Karpas-422 (cell line): ENCODE results near the gene MARCHF4. TPM values are rescaled to one million over a fixed set of nuclear protein-coding genes. Genes with fewer than 3 reads are reported as not detected.

Experiments
- DNase-seq: peaks from one replicate; pipeline ENCODE4 v3.0.0-alpha.2; 2015
- H2AFZ ChIP-seq: fragments of 200-600 bp; sonication (generic); 2 replicates; pipeline ENCODE4 v1.6.1; 2014; ENCODE audit warnings: antibody characterized with exemption, low read length, mixed read lengths
- H3K27ac ChIP-seq: fragments of 200-600 bp; sonication (generic); 2 replicates; pipeline ENCODE4 v1.5.1; 2014; ENCODE audit warnings: mild to moderate bottlenecking, low read length, moderate library complexity
- H3K27me3 ChIP-seq: fragments of 200-600 bp; sonication (generic); 2 replicates; pipeline ENCODE4 v1.6.1; 2014; ENCODE audit warnings: low read length, mixed read lengths
- H3K36me3 ChIP-seq: fragments of 200-600 bp; sonication (generic); 2 replicates; pipeline ENCODE4 v1.6.1; 2014; ENCODE audit warnings: low read length, mixed read lengths; ENCODE audit not compliant: insufficient read depth
- H3K4me1 ChIP-seq: fragments of 200-600 bp; sonication (generic); 2 replicates; pipeline ENCODE4 v1.6.1; 2014; ENCODE audit warnings: mild to moderate bottlenecking, low read length, mixed read lengths
- H3K4me2 ChIP-seq: fragments of 200-600 bp; sonication (generic); 2 replicates; pipeline ENCODE4 v1.6.1; 2014; ENCODE audit warnings: low read length, low read depth, mild to moderate bottlenecking; ENCODE audit not compliant: poor library complexity, severe bottlenecking
- H3K4me3 ChIP-seq: fragments of 200-600 bp; sonication (generic); 2 replicates; pipeline ENCODE4 v1.5.1; 2014; ENCODE audit warnings: mild to moderate bottlenecking, antibody characterized with exemption, low read length, mixed read lengths
- H3K79me2 ChIP-seq: fragments of 200-600 bp; sonication (generic); 2 replicates; pipeline ENCODE4 v1.6.1; 2014; ENCODE audit warnings: mild to moderate bottlenecking, low read length, mixed read lengths
- H3K9ac ChIP-seq: fragments of 200-600 bp; sonication (generic); 2 replicates; pipeline ENCODE4 v1.6.0; 2014; ENCODE audit warnings: low read length
- H3K9me2 ChIP-seq: fragments of 200-600 bp; sonication (generic), shearing (Covaris generic); replicated peaks from 2 replicates; pipeline ENCODE4 v1.6.0; 2014; ENCODE audit warnings: mild to moderate bottlenecking, low read length, moderate library complexity; ENCODE audit not compliant: insufficient read depth
- H3K9me3 ChIP-seq: fragments of 300-700, 200-600 bp; sonication (generic); 2 replicates; pipeline ENCODE4 v1.6.1; 2014; ENCODE audit warnings: low read length, mixed read lengths
- H4K20me1 ChIP-seq: fragments of 200-600 bp; sonication (generic); 2 replicates; pipeline ENCODE4 v1.6.1; 2014; ENCODE audit warnings: mild to moderate bottlenecking, antibody characterized with exemption, low read length, low read depth; ENCODE audit not compliant: insufficient read depth
- total RNA-seq: library from RNA; depleted of rRNA; stranded (reverse); fragments of >200 nt; shearing (Covaris generic); gene quantifications from 2 replicates; pipeline ENCODE4 v1.2.3, GENCODE V29; 2014; ENCODE audit warnings: low replicate concordance; rRNA removed

The MARCHF4 gene, protein sequence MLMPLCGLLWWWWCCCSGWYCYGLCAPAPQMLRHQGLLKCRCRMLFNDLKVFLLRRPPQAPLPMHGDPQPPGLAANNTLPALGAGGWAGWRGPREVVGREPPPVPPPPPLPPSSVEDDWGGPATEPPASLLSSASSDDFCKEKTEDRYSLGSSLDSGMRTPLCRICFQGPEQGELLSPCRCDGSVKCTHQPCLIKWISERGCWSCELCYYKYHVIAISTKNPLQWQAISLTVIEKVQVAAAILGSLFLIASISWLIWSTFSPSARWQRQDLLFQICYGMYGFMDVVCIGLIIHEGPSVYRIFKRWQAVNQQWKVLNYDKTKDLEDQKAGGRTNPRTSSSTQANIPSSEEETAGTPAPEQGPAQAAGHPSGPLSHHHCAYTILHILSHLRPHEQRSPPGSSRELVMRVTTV
- total RNA-seq, result not detected in 2 replicates

DNA sequence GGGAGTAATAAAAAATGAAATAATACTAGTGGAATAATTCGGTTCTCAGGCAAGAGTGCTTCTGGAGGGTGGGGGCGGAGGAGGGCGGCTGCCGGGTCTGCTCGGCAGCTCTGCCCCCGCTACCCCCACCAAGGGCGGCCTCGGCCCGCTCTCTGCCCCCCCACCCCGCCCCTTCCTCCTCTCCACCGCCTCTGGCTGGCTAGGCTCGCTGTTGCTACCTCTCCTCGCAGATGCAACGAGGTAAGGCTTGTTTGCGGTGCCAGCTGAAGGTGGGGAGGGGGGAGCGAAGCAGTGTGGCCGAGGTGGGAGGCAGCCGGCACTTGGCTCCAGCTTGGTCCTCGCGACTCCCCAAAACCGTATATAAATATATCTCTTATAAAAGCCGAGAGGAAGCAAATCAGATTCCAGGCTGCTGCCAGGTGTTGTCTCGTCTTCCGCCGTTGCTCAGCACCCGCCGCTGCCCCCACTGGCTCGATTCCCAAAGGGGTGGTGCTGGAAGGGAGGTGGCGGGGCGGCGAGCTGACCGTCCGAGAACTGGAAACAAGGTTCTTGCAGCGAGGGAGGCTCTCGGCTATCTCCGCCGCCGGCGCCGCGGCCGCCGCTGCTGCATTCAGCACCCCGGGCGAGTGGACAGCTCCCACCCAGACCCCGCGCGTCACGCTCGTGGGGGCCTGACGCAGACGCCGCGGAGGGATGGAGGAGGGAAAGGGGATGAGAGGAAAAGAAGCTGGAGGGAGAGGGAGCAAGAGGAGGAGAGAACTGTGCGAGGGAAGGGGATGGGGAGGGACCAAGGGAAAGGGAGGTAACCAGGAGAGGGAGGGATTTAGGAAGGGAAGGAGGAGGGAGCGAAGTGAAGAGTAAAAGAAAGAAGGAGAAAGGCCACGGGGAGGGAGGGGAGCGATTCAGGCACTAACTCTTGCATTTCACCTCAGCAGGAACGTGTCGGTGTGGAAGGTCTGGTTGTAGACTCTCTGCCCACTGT, at the start of gene MARCHF4:
Gene MARCHF4, minus strand, starts transcription at position 763 of the 982 bp plus-strand sequence. CDS start 2,223 bp downstream, outside the sequence.
- Histone ChIP-seq H3K4me1 (no peaks in the 10 kb centered on the region), H2AFZ (no peak within 1 kb of the TSS), H3K36me3 (no peaks in the 10 kb centered on the region), H3K27ac (no peak within 1 kb of the TSS), H3K4me3 (no peak within 1 kb of the TSS), H3K9me3 (no peaks in the 10 kb centered on the region), H4K20me1 (no peaks in the 10 kb centered on the region), H3K9me2 (no peaks in the 10 kb centered on the region), H3K79me2 (no peaks in the 10 kb centered on the region), H3K9ac (no peak within 1 kb of the TSS), H3K27me3 (no peaks in the 10 kb centered on the region), H3K4me2 (no peak within 1 kb of the TSS)
- DNase-seq, result no peak

DNA sequence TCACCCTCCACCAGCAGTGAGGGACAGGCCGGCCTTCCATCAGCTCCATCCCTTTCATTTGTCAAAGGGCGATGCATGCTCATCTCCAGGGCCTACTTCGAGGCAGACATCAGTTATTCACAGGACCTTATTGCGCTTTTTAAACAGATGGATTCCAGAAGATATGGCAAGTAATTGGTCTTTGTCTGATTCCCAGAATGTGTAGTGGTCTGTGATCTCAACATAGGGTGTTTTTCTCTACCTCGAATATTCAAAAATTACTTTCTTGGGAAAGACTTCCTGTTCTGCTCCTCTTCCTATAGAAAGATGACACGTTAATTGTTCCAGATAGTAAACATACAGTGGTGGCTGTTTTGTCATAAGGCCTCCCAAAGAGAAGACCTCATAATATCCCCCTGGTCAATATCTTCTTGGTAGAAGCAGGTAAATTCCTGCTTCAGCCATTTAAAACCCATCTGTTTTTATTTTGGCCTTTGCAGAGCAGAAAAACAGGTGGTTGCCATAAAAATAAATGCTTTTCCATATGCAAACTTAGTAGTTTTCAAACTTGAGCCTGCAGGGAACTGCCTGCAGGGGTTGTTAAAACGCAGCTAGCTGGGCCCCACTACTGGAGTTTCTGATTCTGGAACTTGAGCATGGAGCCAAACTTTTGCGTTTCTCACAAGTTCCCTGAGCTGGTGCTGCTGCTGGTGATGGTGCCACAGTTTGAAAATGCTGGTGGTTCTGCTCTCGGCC, 48.3 kb upstream of the MARCHF4 start:
- no peak for DNase-seq
- H4K20me1 ChIP-seq, result no peaks in the 10 kb centered on the region
- H3K36me3 ChIP-seq, result peaks cover 54% of the 10 kb centered on the region
- no peaks in the 10 kb centered on the region for H3K9me3 ChIP-seq
- no peaks in the 10 kb centered on the region for H3K9me2 ChIP-seq
- H3K79me2 ChIP-seq, result peaks cover 6% of the 10 kb centered on the region; the same call in 1 of the 2 replicates
- no peak overlapping the region for H3K4me3 ChIP-seq
- no peak overlapping the region for H3K9ac ChIP-seq
- H3K27ac ChIP-seq, result no peak overlapping the region
- no peak overlapping the region for H2AFZ ChIP-seq
- no peak overlapping the region for H3K4me2 ChIP-seq
- H3K27me3 ChIP-seq, result no peaks in the 10 kb centered on the region
- peaks cover 16% of the 10 kb centered on the region for H3K4me1 ChIP-seq

DNA sequence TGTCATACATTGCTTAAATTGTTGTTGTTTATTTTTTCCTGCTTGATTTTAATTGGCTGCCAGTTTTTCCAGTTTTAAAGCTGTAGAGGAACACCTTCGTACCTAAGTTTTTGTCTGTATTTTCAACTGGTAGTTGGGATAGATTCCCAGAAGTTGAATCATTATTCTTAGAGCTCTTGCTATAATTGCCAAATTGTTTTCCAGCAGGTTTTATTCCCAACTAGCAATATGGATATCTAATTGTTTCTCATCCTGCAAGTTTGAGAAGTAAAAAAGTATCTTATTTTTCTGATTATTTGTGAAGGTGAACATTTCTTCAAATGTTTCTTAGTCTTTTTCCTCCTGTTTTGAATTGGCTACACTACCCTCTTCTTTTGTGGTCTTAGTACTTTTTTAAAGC, 46.7 kb upstream of the MARCHF4 start:
- DNase-seq, result no peak
- no peaks in the 10 kb centered on the region for H3K27me3 ChIP-seq
- H3K9ac ChIP-seq, result no peak overlapping the region
- H3K4me2 ChIP-seq, result no peak overlapping the region
- peaks cover 15% of the 10 kb centered on the region for H3K79me2 ChIP-seq
- no peak overlapping the region for H2AFZ ChIP-seq
- no peaks in the 10 kb centered on the region for H3K9me2 ChIP-seq
- no peaks in the 10 kb centered on the region for H3K9me3 ChIP-seq
- no peak overlapping the region for H3K4me3 ChIP-seq
- no peak overlapping the region for H3K27ac ChIP-seq
- H3K4me1 ChIP-seq, result peaks cover 18% of the 10 kb centered on the region
- peaks cover 46% of the 10 kb centered on the region for H3K36me3 ChIP-seq
- no peaks in the 10 kb centered on the region for H4K20me1 ChIP-seq

DNA sequence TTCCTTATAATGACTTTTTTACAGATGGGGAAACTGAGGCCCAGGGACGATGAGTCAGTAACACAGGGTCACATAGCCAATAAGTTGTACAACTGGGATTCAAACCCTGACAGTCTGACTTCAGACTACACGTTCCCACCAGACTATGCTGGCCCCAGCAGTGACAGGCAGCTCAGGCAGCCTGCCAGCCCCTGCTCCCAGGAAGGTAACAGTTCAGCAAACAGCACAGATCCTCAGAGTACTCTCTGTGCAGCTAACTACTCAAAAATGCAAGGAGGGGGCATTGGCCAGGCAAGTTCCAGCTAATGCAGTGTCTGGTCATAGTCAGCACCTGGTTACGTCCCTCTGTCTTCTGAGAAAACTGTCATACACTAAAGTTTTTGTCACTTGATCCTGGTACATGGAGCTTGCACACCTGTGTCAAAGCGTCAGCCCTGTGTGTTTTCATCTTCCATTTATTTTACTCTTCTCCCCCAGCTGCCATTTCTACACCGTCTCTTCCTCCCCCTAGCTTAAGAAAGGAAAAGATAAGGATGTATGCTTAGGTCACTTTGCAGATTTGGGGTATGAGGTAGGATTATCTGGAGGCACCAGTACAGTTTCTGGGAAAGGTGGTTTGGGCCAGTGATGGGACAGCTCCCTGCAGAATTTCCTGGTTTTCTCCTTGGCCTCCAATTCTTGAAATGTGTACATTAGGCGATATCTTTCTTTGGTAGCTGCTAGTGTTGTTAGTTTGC, 44.5 kb upstream of the MARCHF4 start:
- Histone ChIP-seq H3K9ac (no peak overlapping the region), H3K27ac (no peak overlapping the region), H3K9me3 (no peaks in the 10 kb centered on the region), H3K9me2 (no peaks in the 10 kb centered on the region), H3K4me1 (peaks cover 29% of the 10 kb centered on the region), H3K79me2 (peaks cover 29% of the 10 kb centered on the region), H4K20me1 (no peaks in the 10 kb centered on the region), H3K27me3 (no peaks in the 10 kb centered on the region), H3K36me3 (peaks cover 27% of the 10 kb centered on the region), H2AFZ (no peak overlapping the region), H3K4me3 (no peak overlapping the region), H3K4me2 (no peak overlapping the region)
- no peak for DNase-seq

DNA sequence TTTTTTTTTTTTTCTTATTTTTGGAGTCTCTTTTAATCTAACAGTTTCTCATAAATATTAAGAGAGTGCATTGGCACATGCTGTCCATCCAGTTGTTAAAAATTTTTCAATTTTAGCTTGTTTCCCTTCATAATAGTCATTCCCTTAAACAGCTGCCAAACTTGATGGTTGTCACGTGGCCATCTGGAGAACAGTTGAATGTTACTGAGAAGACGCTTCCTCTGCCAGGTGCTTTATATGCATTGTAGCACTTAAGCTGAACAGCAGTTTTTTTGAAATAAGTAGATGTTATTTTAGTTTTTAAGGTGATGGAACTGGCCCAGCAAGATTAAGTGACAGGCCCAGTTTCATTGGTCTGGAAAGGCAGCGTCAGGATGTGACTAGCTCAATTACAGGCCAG, 43.3 kb upstream of the MARCHF4 start:
- H3K27me3 ChIP-seq, result no peaks in the 10 kb centered on the region
- H3K27ac ChIP-seq, result no peak overlapping the region
- H2AFZ ChIP-seq, result no peak overlapping the region
- H3K9me2 ChIP-seq, result no peaks in the 10 kb centered on the region
- no peak for DNase-seq
- peaks cover 29% of the 10 kb centered on the region for H3K79me2 ChIP-seq
- no peak overlapping the region for H3K4me2 ChIP-seq
- H3K36me3 ChIP-seq, result peaks cover 23% of the 10 kb centered on the region
- H4K20me1 ChIP-seq, result no peaks in the 10 kb centered on the region
- no peak overlapping the region for H3K9ac ChIP-seq
- H3K4me3 ChIP-seq, result no peak overlapping the region
- no peaks in the 10 kb centered on the region for H3K9me3 ChIP-seq
- peaks cover 31% of the 10 kb centered on the region for H3K4me1 ChIP-seq

DNA sequence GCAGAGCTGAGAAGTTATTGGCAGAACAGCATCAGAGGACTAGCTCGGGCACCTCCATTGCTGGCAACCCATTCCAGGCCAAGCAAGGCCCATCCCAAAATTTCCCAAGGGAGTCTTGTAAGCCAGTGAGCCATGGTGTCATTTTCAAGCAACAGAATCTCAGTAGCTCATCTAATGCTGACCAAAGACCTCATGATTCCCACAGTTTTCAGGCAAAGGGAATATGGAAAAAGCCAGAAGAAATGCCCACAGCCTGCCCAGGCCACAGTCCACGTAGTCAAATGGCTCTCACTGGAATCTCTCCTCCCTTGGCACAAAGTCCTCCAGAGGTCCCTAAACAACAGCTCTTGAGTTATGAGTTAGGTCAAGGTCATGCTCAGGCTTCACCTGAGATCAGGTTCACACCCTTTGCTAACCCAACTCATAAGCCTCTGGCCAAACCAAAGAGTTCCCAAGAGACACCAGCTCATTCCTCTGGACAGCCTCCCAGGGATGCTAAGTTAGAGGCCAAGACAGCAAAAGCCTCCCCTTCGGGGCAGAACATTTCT, 42.6 kb upstream of the MARCHF4 start:
- H3K9me3 ChIP-seq, result no peaks in the 10 kb centered on the region
- no peak overlapping the region for H2AFZ ChIP-seq

DNA sequence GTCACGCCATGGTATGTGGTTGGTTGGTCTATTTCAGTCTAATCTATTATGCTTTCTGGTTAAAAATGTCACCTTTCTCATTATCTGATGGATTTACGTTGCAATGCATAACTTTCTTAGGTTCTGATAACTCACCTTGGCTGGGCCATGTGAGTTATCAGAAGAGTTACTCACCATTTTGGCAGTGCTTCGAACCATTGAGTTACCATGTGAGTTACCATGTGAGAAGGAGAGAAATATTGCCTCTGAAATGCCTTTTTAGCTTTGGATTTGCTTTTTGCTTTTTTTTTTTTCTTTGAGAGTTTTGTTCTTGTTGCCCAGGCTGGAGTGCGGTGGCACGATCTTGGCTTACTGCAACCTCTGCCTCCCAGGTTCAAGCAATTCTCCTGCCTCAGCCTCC, 41.6 kb upstream of the MARCHF4 start:
- Histone ChIP-seq H3K9me3 (no peaks in the 10 kb centered on the region), H3K36me3 (peaks cover 20% of the 10 kb centered on the region), H3K4me2 (peak overlapping the region; percentile 79), H3K79me2 (peaks cover 29% of the 10 kb centered on the region), H3K27ac (no peak overlapping the region; the same call in 1 of the 2 replicates), H4K20me1 (no peaks in the 10 kb centered on the region), H3K9ac (peak overlapping the region; percentile 89; the same call in 1 of the 2 replicates), H2AFZ (no peak overlapping the region), H3K9me2 (no peaks in the 10 kb centered on the region), H3K4me3 (peak overlapping the region; percentile 96), H3K4me1 (peaks cover 31% of the 10 kb centered on the region), H3K27me3 (no peaks in the 10 kb centered on the region)
- no peak for DNase-seq

More for the DNA sequence above, 42.6 kb upstream of the MARCHF4 start:
- Histone ChIP-seq H3K4me2 (no peak overlapping the region), H3K27me3 (no peaks in the 10 kb centered on the region), H3K9me2 (no peaks in the 10 kb centered on the region), H3K36me3 (peaks cover 23% of the 10 kb centered on the region), H3K9ac (no peak overlapping the region), H3K79me2 (peaks cover 29% of the 10 kb centered on the region), H3K27ac (no peak overlapping the region), H4K20me1 (no peaks in the 10 kb centered on the region), H3K4me1 (peaks cover 31% of the 10 kb centered on the region), H3K4me3 (no peak overlapping the region)
- no peak for DNase-seq
